HCT116 (cell line): ENCODE results near the gene GPX4. TPM values are rescaled to one million over a fixed set of nuclear protein-coding genes. Genes with fewer than 3 reads are reported as not detected.

Experiments used
- ATAC-seq: fragments of 200-7000 bp; cut with Tn5 transposase; 2 replicates; pipeline ENCODE4 v1.9.1; 2020; ENCODE audit warnings: mild to moderate bottlenecking, moderate library complexity
- BruUV-seq: library from RNA; stranded (reverse); fragments of 400-500 nt; replicated peaks from 2 replicates; lab custom pipeline; 2021; lab: Mats Ljungman, UMichigan
- CTCF ChIA-PET: fragments of 300-600 bp; sonication (Branson Sonifier 250); formaldehyde crosslinking; loops from one replicate; lab custom pipeline; 2021; ENCODE audit warnings: antibody characterized with exemption; lab: Charles Lee
- POLR2A ChIA-PET: fragments of 300-600, 350-600 bp; sonication (Branson Sonifier 250); formaldehyde crosslinking; loops from one replicate; lab custom pipeline; 2021; ENCODE audit warnings: antibody characterized with exemption; lab: Charles Lee
- RAD21 ChIA-PET, 2 experiments: fragments of 300-600 bp; sonication (Branson Sonifier 250); formaldehyde crosslinking; loops; one replicate each; lab custom pipeline; 2023; ENCODE audit warnings: low total read pairs in 2 of 2; ENCODE audit not compliant: uncharacterized antibody in 2 of 2, unreplicated experiment in 2 of 2, low non-redundant PET in 1 of 2; lab: Charles Lee
- DNase-seq: peaks from one replicate; pipeline ENCODE4 v3.0.0-alpha.2; 2010; ENCODE audit warnings: low read depth, low spot score
- H2AFZ ChIP-seq: fragments of 200-600 bp; shearing (Covaris generic), sonication (generic); 2 replicates; pipeline ENCODE4 v1.6.1; 2017; ENCODE audit warnings: low read depth, mixed run types, mixed read lengths, antibody characterized with exemption, low read length; ENCODE audit not compliant: poor library complexity, severe bottlenecking
- H3K27ac ChIP-seq: 2 replicates; pipeline ENCODE4 v1.5.1; 2012; ENCODE audit warnings: low read depth, low read length
- H3K27me3 ChIP-seq: fragments of 200-600 bp; sonication (generic); 2 replicates; pipeline ENCODE4 v1.6.1; 2016; ENCODE audit warnings: mixed run types, low read length, mixed read lengths; ENCODE audit not compliant: insufficient read depth
- H3K36me3 ChIP-seq, 2 experiments: fragments of 200-500 bp in 1 of 2; fragments of 200-600 bp in 1 of 2; sonication (Bioruptor generic) in 1 of 2; sonication (generic) in 1 of 2; 2 replicates each; pipeline versions ENCODE4 v1.5.1 to v1.6.1; 2014 to 2016; ENCODE audit warnings: low read length in 2 of 2, inconsistent platforms in 1 of 2, mixed read lengths in 1 of 2, mixed run types in 1 of 2; ENCODE audit not compliant: insufficient read depth in 2 of 2, control insufficient read depth in 1 of 2
- H3K4me1 ChIP-seq, 2 experiments: fragments of 200-600 bp in 1 of 2; sonication (generic) in 1 of 2; 2 replicates each; pipeline versions ENCODE4 v1.5.1 to v1.6.1; 2012 to 2017; ENCODE audit warnings: low read length in 2 of 2, inconsistent platforms in 1 of 2, mild to moderate bottlenecking in 1 of 2, mixed read lengths in 1 of 2, mixed run types in 1 of 2, moderate library complexity in 1 of 2; ENCODE audit not compliant: insufficient read depth in 2 of 2, control insufficient read depth in 1 of 2
- H3K4me2 ChIP-seq: fragments of 200-600 bp; sonication (generic); 2 replicates; pipeline ENCODE4 v1.6.1; 2017; ENCODE audit warnings: mixed run types, low read length, mixed read lengths
- H3K4me3 ChIP-seq, 2 experiments: fragments of 200-600 bp in 1 of 2; sonication (generic) in 1 of 2; replicated peaks in 1 of 2; 2 replicates each; pipeline ENCODE4 v1.5.1; 2011 to 2016; ENCODE audit warnings: low read length in 2 of 2, control low read depth in 1 of 2, low read depth in 1 of 2, mild to moderate bottlenecking in 1 of 2, mixed read lengths in 1 of 2, mixed run types in 1 of 2
- H3K79me2 ChIP-seq: fragments of 200-600 bp; sonication (generic); 2 replicates; pipeline ENCODE4 v1.6.1; 2017; ENCODE audit warnings: mild to moderate bottlenecking, mixed run types, low read length, moderate library complexity, mixed read lengths; ENCODE audit not compliant: insufficient read depth
- H3K9ac ChIP-seq: fragments of 200-600 bp; sonication (generic); 2 replicates; pipeline ENCODE4 v1.6.1; 2016; ENCODE audit warnings: low read length, mixed read lengths
- H3K9me2 ChIP-seq: fragments of 200-600 bp; sonication (generic), shearing (Covaris generic); 2 replicates; pipeline ENCODE4 v1.6.1; 2017; ENCODE audit warnings: mixed run types, mild to moderate bottlenecking, moderate library complexity; ENCODE audit not compliant: insufficient read depth
- H3K9me3 ChIP-seq, 2 experiments: fragments of 200-500 bp in 1 of 2; fragments of 200-600 bp in 1 of 2; sonication (Bioruptor generic) in 1 of 2; sonication (generic) in 1 of 2; 2 replicates each; pipeline ENCODE4 v1.6.1; 2014 to 2017; ENCODE audit warnings: low read length in 2 of 2, mixed read lengths in 2 of 2, inconsistent platforms in 1 of 2, low read depth in 1 of 2, mild to moderate bottlenecking in 1 of 2, mixed run types in 1 of 2, moderate library complexity in 1 of 2; ENCODE audit not compliant: control insufficient read depth in 1 of 2, insufficient read depth in 1 of 2
- H4K20me1 ChIP-seq: fragments of 200-600 bp; sonication (generic), shearing (Covaris generic); 2 replicates; pipeline ENCODE4 v1.6.1; 2017; ENCODE audit warnings: mixed run types, mild to moderate bottlenecking, moderate library complexity; ENCODE audit not compliant: insufficient read depth
- CBX3 ChIP-seq: IDR thresholded peaks from 2 replicates; pipeline ENCODE4 v1.6.1; 2012; ENCODE audit warnings: low read depth
- CEBPB ChIP-seq: IDR thresholded peaks from 2 replicates; pipeline ENCODE4 v1.6.1; 2012; ENCODE audit warnings: low read depth
- CTCF ChIP-seq, 3 experiments: fragments of 200-600 bp in 1 of 3; sonication (generic) in 1 of 3; IDR thresholded peaks in 2 of 3; conservative IDR thresholded peaks in 1 of 3; 2 replicates each; pipeline ENCODE4 v1.5.1; 2012 to 2017; ENCODE audit warnings: low read depth in 2 of 3, low read length in 2 of 3, antibody characterized with exemption in 1 of 3, borderline replicate concordance in 1 of 3, control low read depth in 1 of 3, mild to moderate bottlenecking in 1 of 3, mixed read lengths in 1 of 3, mixed run types in 1 of 3, moderate library complexity in 1 of 3; ENCODE audit not compliant: insufficient read depth in 1 of 3
- EGR1 ChIP-seq: IDR thresholded peaks from 2 replicates; pipeline ENCODE4 v1.6.1; 2012; ENCODE audit warnings: low read depth
- ELF1 ChIP-seq: IDR thresholded peaks from 2 replicates; pipeline ENCODE4 v1.6.1; 2012; ENCODE audit warnings: low read depth, borderline replicate concordance
- EZH2 ChIP-seq: fragments of 200-600 bp; sonication (generic); IDR thresholded peaks from 2 replicates; pipeline ENCODE4 v1.6.1; 2017; ENCODE audit warnings: antibody characterized with exemption, mixed run types
- EZH2phosphoT487 ChIP-seq: fragments of 200-600 bp; IDR thresholded peaks from 2 replicates; pipeline ENCODE4 v1.6.1; 2018; ENCODE audit warnings: antibody characterized with exemption, borderline replicate concordance
- POLR2A ChIP-seq: IDR thresholded peaks from 2 replicates; pipeline ENCODE4 v1.7.0; 2011; ENCODE audit warnings: borderline replicate concordance; ENCODE audit not compliant: insufficient read depth, insufficient read length; ENCODE audit errors: extremely low read depth
- POLR2AphosphoS5 ChIP-seq: IDR thresholded peaks from 2 replicates; pipeline ENCODE4 v1.6.1; 2011; ENCODE audit warnings: mild to moderate bottlenecking, low read depth, low read length, moderate library complexity
- RAD21 ChIP-seq: IDR thresholded peaks from 2 replicates; pipeline ENCODE4 v1.6.1; 2012; ENCODE audit warnings: low read depth, mild to moderate bottlenecking
- REST ChIP-seq: IDR thresholded peaks from 2 replicates; pipeline ENCODE4 v1.6.1; 2012; ENCODE audit warnings: low read depth
- SIN3A ChIP-seq: IDR thresholded peaks from 2 replicates; pipeline ENCODE4 v1.6.1; 2012; ENCODE audit warnings: low read depth
- SP1 ChIP-seq: IDR thresholded peaks from 2 replicates; pipeline ENCODE4 v1.6.1; 2012; ENCODE audit warnings: low read depth
- TCF7L2 ChIP-seq: IDR thresholded peaks from 2 replicates; pipeline ENCODE4 v1.7.0; 2011; ENCODE audit warnings: borderline replicate concordance, inconsistent platforms; ENCODE audit not compliant: insufficient read depth, insufficient read length; ENCODE audit errors: extremely low read depth
- YY1 ChIP-seq: IDR thresholded peaks from 2 replicates; pipeline ENCODE4 v1.6.1; 2011; ENCODE audit warnings: low read length, low read depth, moderate library complexity, mild to moderate bottlenecking; ENCODE audit not compliant: insufficient replicate concordance; ENCODE audit errors: extremely low read depth
- ZFX ChIP-seq: fragments of 450-650 bp; IDR thresholded peaks from 2 replicates; pipeline ENCODE4 v1.6.1; 2017
- intact Hi-C: fragments of 100-400 bp; cut with micrococcal nuclease; formaldehyde crosslinking; loops from 2 replicates; pipeline ENCODE4 v1.10.0; 2022
- total RNA-seq: library from RNA; stranded (reverse); gene quantifications from one replicate; pipeline ENCODE4 v1.2.1, GENCODE V29; 2021; ENCODE audit not compliant: unreplicated experiment
- TF ChIP-seq, protein P1 (sequence below): IDR thresholded peaks from 2 replicates; pipeline ENCODE4 v1.6.1; 2011; ENCODE audit warnings: mild to moderate bottlenecking, low read length, moderate library complexity; ENCODE audit not compliant: insufficient replicate concordance; ENCODE audit errors: extremely low read depth
- TF ChIP-seq, protein P2 (sequence below): IDR thresholded peaks from 2 replicates; pipeline ENCODE4 v1.6.1; 2012
- TF ChIP-seq, protein P3 (sequence below): IDR thresholded peaks from 2 replicates; pipeline ENCODE4 v1.6.1; 2012

GPX4 gene
- total RNA-seq, 1 experiment from 2014 or later: 481 TPM

DNA sequence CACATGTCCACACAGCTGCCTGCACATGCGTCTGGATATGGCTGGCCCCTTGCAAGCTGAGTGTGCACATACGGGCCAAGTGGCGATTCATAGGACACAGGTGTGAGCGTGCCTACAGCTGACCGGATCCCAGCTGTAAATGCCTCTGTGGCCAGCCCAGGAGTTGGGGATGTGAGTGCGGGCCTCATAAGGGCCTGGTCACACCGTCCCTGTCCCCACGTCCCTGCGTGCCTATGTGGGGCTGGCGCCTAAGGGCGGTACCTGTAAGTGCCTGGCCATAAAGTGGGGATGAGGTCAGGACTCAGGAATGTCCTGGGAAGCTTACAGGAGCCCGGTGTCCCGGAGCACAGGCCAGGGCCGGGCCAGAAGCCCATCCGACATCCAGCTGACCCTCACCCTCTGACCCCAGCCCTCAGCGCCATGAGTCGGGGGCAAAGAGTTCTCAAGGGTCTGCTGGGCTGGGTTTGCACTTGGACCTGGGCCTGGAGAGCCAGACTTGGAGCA lies 38.1 kb upstream of the GPX4 start:
- intact Hi-C loops: no loop called here
- no peak for TF ChIP-seq ELF1
- no peak for TF ChIP-seq SIN3A
- TF ChIP-seq TCF7L2: no peak
- TF ChIP-seq EZH2phosphoT487: no peak
- TF ChIP-seq, protein P1, sequence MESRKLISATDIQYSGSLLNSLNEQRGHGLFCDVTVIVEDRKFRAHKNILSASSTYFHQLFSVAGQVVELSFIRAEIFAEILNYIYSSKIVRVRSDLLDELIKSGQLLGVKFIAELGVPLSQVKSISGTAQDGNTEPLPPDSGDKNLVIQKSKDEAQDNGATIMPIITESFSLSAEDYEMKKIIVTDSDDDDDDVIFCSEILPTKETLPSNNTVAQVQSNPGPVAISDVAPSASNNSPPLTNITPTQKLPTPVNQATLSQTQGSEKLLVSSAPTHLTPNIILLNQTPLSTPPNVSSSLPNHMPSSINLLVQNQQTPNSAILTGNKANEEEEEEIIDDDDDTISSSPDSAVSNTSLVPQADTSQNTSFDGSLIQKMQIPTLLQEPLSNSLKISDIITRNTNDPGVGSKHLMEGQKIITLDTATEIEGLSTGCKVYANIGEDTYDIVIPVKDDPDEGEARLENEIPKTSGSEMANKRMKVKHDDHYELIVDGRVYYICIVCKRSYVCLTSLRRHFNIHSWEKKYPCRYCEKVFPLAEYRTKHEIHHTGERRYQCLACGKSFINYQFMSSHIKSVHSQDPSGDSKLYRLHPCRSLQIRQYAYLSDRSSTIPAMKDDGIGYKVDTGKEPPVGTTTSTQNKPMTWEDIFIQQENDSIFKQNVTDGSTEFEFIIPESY: no peak
- TF ChIP-seq EGR1: no peak
- TF ChIP-seq CEBPB: no peak
- TF ChIP-seq, protein P2, sequence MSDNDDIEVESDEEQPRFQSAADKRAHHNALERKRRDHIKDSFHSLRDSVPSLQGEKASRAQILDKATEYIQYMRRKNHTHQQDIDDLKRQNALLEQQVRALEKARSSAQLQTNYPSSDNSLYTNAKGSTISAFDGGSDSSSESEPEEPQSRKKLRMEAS: peak; percentile 45; the same call in 1 of the 2 replicates
- TF ChIP-seq, protein P3, sequence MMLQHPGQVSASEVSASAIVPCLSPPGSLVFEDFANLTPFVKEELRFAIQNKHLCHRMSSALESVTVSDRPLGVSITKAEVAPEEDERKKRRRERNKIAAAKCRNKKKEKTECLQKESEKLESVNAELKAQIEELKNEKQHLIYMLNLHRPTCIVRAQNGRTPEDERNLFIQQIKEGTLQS: no peak
- peak; percentile 57; the same call in 1 of the 2 replicates for TF ChIP-seq POLR2AphosphoS5
- TF ChIP-seq CTCF (IDR thresholded peaks at IDR 0.05 in 2 of 3, conservative IDR thresholded peaks at IDR 0.05 in 1 of 3; ENCODE audit: borderline replicate concordance in 1 of 3, insufficient read depth in 1 of 3, low read depth in 2 of 3, low read length in 2 of 3): no peak
- TF ChIP-seq ZFX: peak; percentile 15; the same call in 1 of the 2 replicates
- TF ChIP-seq YY1: no peak
- TF ChIP-seq POLR2A: no peak
- TF ChIP-seq EZH2: no peak
- TF ChIP-seq RAD21: no peak
- TF ChIP-seq REST: no peak
- no peak for TF ChIP-seq CBX3
- peak; percentile 26; the same call in 1 of the 2 replicates for TF ChIP-seq SP1

More for the DNA sequence above, 38.1 kb upstream of the GPX4 start:
- ChIA-PET CTCF (interaction anchor here (1.1 to 2.5 kb wide), 7 partner anchors 11 to 175 kb away, joined by 3 to 20 read pairs (median 6); partner anchors contain the start of gene ATP5F1D), RAD21 (interaction anchor here in 1 of 2 experiments (1.0 kb wide), 1 partner anchor 28 kb away, joined by 5 read pairs; no protein-coding TSS in a partner anchor), POLR2A (interaction anchor here (0.7 to 2.4 kb wide), 4 partner anchors 9 to 201 kb away, joined by 3 to 8 read pairs (median 4); partner anchors contain the start of gene CNN2)
- Histone ChIP-seq H4K20me1 (no peaks in the 10 kb centered on the region), H3K79me2 (peaks cover 26% of the 10 kb centered on the region; the same call in 1 of the 2 replicates), H2AFZ (no peak overlapping the region), H3K27me3 (no peaks in the 10 kb centered on the region), H3K27ac (peak overlapping the region; percentile 100), H3K36me3 (0 out of 4 replicates have a peak, but pooled peaks cover 0 to 3% of the 10 kb centered on the region in 2 experiments), H3K4me3 (peak overlapping the region; percentile 64 to 78), H3K4me1 (peaks cover 36 to 71% of the 10 kb centered on the region in 2 experiments), H3K9me2 (no peaks in the 10 kb centered on the region), H3K9ac (peak overlapping the region; percentile 92), H3K4me2 (peak overlapping the region; percentile 94), H3K9me3 (no peaks in the 10 kb centered on the region)
- TSS peak; percentile 64 for BruUV-seq
- peak; percentile 68 for DNase-seq
- ATAC-seq: peak; percentile 61
